Stimulated activated CD8-positive, alpha-beta memory T cell treated with anti-CD3 and anti-CD28 coated beads, Interleukin-4, amount 100 ng/mL, for 24 hours (primary cell): Measurements from ENCODE around the gene POU2AF1.
"Not testable (repeated sequence)": the region's sequence is repeated elsewhere in the genome, so short reads cannot be mapped to it uniquely, and the experiment has no call there.

Experiments used
- DNase-seq: peaks from one replicate; pipeline ENCODE4 v3.0.0-alpha.2; 2020; ENCODE audit warnings: low read depth

POU2AF1 gene

GRCh38 chr11:111347002-111347722, 31.9 kb downstream of the POU2AF1 start:
- DNase-seq: no peak

GRCh38 chr11:111344032-111344431, 35.0 kb downstream of the POU2AF1 start:
- no peak for DNase-seq

- DNase-seq: no peak
Observed at GRCh38 chr11:111342329-111342728, 36.7 kb downstream of the POU2AF1 start.

- DNase-seq: no peak
Observed at GRCh38 chr11:111339758-111340388, 39.2 kb downstream of the POU2AF1 start.

GRCh38 chr11:111336582-111337256, 42.4 kb downstream of the POU2AF1 start:
- DNase-seq: no peak

GRCh38 chr11:111336062-111336461, 43.0 kb downstream of the POU2AF1 start:
- DNase-seq: no peak

GRCh38 chr11:111335549-111335948, 43.5 kb downstream of the POU2AF1 start:
- DNase-seq: no peak

GRCh38 chr11:111334532-111335502, 44.3 kb downstream of the POU2AF1 start:
- no peak for DNase-seq

- no peak for DNase-seq
Observed at GRCh38 chr11:111331711-111332479, 47.2 kb downstream of the POU2AF1 start.

GRCh38 chr11:111330234-111330893, 48.7 kb downstream of the POU2AF1 start:
- DNase-seq: no peak

- DNase-seq: no peak
Observed at GRCh38 chr11:111329306-111330204, 49.5 kb downstream of the POU2AF1 start.

GRCh38 chr11:111327908-111328624, 51.0 kb downstream of the POU2AF1 start:
- DNase-seq: no peak

- no peak for DNase-seq
Observed at GRCh38 chr11:111326824-111327223, 52.3 kb downstream of the POU2AF1 start.

- no peak for DNase-seq
Observed at GRCh38 chr11:111325259-111325658, 53.8 kb downstream of the POU2AF1 start.

GRCh38 chr11:111324277-111324720, 54.8 kb downstream of the POU2AF1 start:
- no peak for DNase-seq

GRCh38 chr11:111322534-111322933, 56.5 kb downstream of the POU2AF1 start:
- no peak for DNase-seq

GRCh38 chr11:111320728-111321568, 58.1 kb downstream of the POU2AF1 start:
- no peak for DNase-seq

GRCh38 chr11:111320199-111320598, 58.9 kb downstream of the POU2AF1 start:
- DNase-seq: not testable (repeated sequence)
